ENCODE results near the gene SLC13A1.

DNA sequence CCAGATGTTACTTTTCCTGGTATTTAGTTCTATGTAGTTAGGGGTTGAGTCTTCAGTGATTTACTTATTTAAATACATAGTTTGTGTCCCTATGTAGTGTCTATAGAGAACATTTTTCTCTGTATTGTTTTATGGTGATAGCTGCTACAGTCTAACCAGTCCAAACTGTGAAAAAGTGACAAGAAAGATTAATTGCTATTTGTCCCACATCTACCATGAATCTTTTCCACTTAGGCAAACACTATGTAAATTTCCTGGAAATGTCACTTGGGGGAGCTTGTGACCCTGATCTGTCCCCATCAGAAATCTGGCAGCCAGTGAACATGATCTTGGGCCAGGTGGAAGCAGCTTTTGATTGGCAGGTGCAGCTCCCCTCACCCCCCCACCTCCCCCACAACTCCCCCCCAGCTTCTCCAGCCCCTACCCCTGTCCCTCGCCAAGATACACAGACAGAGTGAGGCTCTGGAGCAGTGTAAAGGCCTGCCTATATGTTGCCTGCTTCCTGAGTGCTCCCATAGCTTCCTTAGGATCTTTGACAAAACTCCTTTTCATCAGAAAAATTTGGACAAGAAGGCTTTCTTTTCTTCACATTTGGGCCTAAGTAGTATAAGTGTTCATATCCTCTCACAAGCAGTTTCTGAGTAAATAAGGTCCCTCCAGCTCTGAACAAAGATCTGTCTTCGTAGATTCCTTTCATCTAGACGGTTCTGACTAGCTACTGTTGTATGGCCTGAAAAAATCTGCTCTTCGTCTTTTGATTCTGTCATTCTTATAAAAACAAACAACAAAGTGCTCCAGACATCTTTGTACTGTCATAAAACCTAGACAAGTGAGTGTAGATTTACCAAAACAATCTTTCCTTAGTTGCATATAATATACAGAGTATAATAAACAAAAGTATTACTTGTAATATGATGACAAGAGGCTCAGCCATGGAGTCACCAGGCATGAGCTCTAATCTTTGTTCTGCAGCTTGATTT, 31.5 kb upstream of the SLC13A1 start:
- TF ChIP-seq CTCF (IDR thresholded peaks at IDR 0.05): no peak
- no peak for TF ChIP-seq MAX (IDR thresholded peaks at IDR 0.05)
- no peak for TF ChIP-seq PHF8 (IDR thresholded peaks at IDR 0.05; ENCODE audit: borderline replicate concordance, low read depth)
- no peak for TF ChIP-seq POLR2A (IDR thresholded peaks at IDR 0.05; ENCODE audit: low read length)
- no peak for TF ChIP-seq CHD2 (IDR thresholded peaks at IDR 0.05; ENCODE audit: low read length, partially characterized antibody)
- no peak for TF ChIP-seq ZNF302 (CRISPR knock-in tag; IDR thresholded peaks at IDR 0.05)
- TF ChIP-seq CEBPB (IDR thresholded peaks at IDR 0.05): no peak
- no peak for TF ChIP-seq ESRRA (IDR thresholded peaks at IDR 0.05; ENCODE audit: borderline replicate concordance, low read length)
- TF ChIP-seq SREBF2 (IDR thresholded peaks at IDR 0.05): no peak
- TF ChIP-seq MAZ (IDR thresholded peaks at IDR 0.05; ENCODE audit: borderline replicate concordance, low read depth, low read length): no peak
